DOHH2 (cell line): Measurements from ENCODE around the gene KIRREL3.

Experiments used
- H3F3A ChIP-seq: fragments of 200-600 bp; sonication (generic), shearing (Covaris generic); 2 replicates; pipeline ENCODE4 v1.6.0; 2016; ENCODE audit warnings: antibody characterized with exemption, mild to moderate bottlenecking; ENCODE audit not compliant: control insufficient read depth, insufficient read depth
- H3K27ac ChIP-seq: fragments of 200-600 bp; sonication (generic); 2 replicates; pipeline ENCODE4 v1.5.1; 2014; ENCODE audit warnings: low read depth, mild to moderate bottlenecking, low read length, moderate library complexity
- H3K27me3 ChIP-seq: fragments of 200-600 bp; sonication (generic); 2 replicates; pipeline ENCODE4 v1.6.1; 2014; ENCODE audit warnings: mild to moderate bottlenecking, low read length, mixed read lengths; ENCODE audit not compliant: control insufficient read depth
- H3K36me3 ChIP-seq: fragments of 200-600 bp; sonication (generic); 2 replicates; pipeline ENCODE4 v1.6.1; 2014; ENCODE audit warnings: mild to moderate bottlenecking, low read length, moderate library complexity, mixed read lengths; ENCODE audit not compliant: control insufficient read depth
- H3K4me1 ChIP-seq: fragments of 200-600 bp; sonication (generic); 2 replicates; pipeline ENCODE4 v1.6.1; 2014; ENCODE audit warnings: mild to moderate bottlenecking, low read length, mixed read lengths; ENCODE audit not compliant: control insufficient read depth
- H3K4me2 ChIP-seq: fragments of 200-600 bp; sonication (generic); 2 replicates; pipeline ENCODE4 v1.6.0; 2014; ENCODE audit warnings: mild to moderate bottlenecking, low read length, moderate library complexity
- H3K4me3 ChIP-seq: fragments of 200-600 bp; sonication (generic); 2 replicates; pipeline ENCODE4 v1.5.1; 2014; ENCODE audit warnings: mild to moderate bottlenecking, low read length, mixed read lengths
- H3K79me2 ChIP-seq: fragments of 200-600 bp; sonication (generic); 2 replicates; pipeline ENCODE4 v1.6.1; 2014; ENCODE audit warnings: mild to moderate bottlenecking, low read length, mixed read lengths; ENCODE audit not compliant: control insufficient read depth
- H3K9me2 ChIP-seq: fragments of 200-600 bp; sonication (generic); replicated peaks from 2 replicates; pipeline ENCODE4 v1.6.1; 2014; ENCODE audit warnings: mild to moderate bottlenecking, low read length, mixed read lengths; ENCODE audit not compliant: control insufficient read depth
- H3K9me3 ChIP-seq: fragments of 200-600 bp; sonication (generic); 2 replicates; pipeline ENCODE4 v1.6.1; 2014; ENCODE audit warnings: antibody characterized with exemption, low read length, mixed read lengths; ENCODE audit not compliant: control insufficient read depth, insufficient read depth
- H4K20me1 ChIP-seq: fragments of 200-600 bp; sonication (generic); 2 replicates; pipeline ENCODE4 v1.6.0; 2014; ENCODE audit warnings: low read depth, mild to moderate bottlenecking, antibody characterized with exemption, low read length, moderate library complexity; ENCODE audit not compliant: control insufficient read depth, insufficient read depth
- EZH2phosphoT487 ChIP-seq: fragments of 200-600 bp; sonication (generic); IDR thresholded peaks from 2 replicates; pipeline ENCODE4 v1.6.1; 2017; ENCODE audit warnings: borderline replicate concordance, mild to moderate bottlenecking, antibody characterized with exemption, low read length, moderate library complexity, mixed read lengths
- TF ChIP-seq, protein P1 (sequence below): fragments of 200-600 bp; sonication (generic); IDR thresholded peaks from one replicate; pipeline ENCODE4 v1.5.1; 2014; ENCODE audit warnings: antibody characterized with exemption, mild to moderate bottlenecking, low read depth, low read length; ENCODE audit not compliant: poor library complexity, severe bottlenecking

KIRREL3 gene

DNA sequence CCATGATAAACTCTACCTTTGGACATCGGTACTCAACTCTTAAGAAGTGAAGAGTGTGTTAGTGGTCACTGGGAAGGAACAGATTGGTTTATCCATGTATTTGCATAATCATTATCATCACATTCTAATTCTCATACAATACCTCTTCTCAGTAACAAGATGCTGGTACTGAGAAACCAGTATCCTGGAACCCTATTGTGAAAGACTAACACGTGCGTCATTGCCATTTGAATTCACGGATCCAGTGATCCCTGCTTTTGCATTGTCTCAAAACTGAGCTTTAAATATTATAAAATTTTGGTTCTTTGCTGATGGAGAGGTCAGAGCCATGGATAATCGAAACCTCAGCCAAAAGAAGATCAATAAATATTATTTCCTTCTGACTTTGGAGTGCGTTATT lies 35.2 kb downstream of the KIRREL3 start:
- Histone ChIP-seq H3K4me2 (no peak overlapping the region), H3K4me3 (no peak overlapping the region), H3K9me2 (no peaks in the 10 kb centered on the region), H3K36me3 (no peaks in the 10 kb centered on the region), H3K27me3 (peaks cover 22% of the 10 kb centered on the region), H3K79me2 (no peaks in the 10 kb centered on the region), H4K20me1 (no peaks in the 10 kb centered on the region), H3K9me3 (no peaks in the 10 kb centered on the region), H3K4me1 (no peaks in the 10 kb centered on the region), H3K27ac (no peak overlapping the region), H3F3A (no peaks in the 10 kb centered on the region)
- no peak for TF ChIP-seq EZH2phosphoT487
- TF ChIP-seq, protein P1, sequence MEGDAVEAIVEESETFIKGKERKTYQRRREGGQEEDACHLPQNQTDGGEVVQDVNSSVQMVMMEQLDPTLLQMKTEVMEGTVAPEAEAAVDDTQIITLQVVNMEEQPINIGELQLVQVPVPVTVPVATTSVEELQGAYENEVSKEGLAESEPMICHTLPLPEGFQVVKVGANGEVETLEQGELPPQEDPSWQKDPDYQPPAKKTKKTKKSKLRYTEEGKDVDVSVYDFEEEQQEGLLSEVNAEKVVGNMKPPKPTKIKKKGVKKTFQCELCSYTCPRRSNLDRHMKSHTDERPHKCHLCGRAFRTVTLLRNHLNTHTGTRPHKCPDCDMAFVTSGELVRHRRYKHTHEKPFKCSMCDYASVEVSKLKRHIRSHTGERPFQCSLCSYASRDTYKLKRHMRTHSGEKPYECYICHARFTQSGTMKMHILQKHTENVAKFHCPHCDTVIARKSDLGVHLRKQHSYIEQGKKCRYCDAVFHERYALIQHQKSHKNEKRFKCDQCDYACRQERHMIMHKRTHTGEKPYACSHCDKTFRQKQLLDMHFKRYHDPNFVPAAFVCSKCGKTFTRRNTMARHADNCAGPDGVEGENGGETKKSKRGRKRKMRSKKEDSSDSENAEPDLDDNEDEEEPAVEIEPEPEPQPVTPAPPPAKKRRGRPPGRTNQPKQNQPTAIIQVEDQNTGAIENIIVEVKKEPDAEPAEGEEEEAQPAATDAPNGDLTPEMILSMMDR = no peak

DNA sequence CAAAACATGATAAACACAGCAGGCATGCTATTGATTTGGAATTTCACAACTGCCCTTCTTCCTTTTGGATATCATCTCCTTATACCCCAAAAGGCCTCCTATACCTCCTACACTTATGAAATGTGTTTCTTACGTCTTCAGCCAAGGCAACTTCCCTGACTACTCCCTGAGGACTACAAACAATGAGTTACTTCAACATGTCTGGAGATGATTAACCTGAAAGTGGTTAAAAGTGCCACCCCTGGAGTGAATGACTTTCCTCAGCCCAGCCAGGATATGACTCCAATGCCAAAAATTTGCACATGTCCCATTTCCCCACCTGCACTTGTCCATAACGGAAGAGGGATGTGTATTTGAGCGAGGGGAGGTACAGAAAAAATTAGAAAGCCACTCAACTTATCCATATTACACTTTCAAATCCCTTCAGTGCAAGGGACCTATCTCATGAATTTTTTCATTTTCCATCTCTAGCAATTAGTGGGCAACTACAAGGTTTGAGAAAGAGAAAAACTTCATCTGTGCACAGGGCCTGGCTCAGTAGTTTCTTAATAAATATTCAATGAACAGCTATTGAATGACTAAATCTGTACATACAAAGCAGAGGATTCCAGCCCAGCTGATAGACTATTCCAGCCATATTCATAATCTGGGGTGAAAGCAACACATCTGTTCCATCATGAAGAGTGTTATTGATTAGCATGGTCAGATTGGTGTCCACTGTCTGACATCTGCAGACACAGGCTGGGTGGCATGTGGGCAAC lies 36.8 kb downstream of the KIRREL3 start:
- Histone ChIP-seq H3K4me3 (no peak overlapping the region), H3K9me3 (no peaks in the 10 kb centered on the region), H3K27me3 (peaks cover 11% of the 10 kb centered on the region), H4K20me1 (no peaks in the 10 kb centered on the region), H3K9me2 (no peaks in the 10 kb centered on the region), H3K36me3 (no peaks in the 10 kb centered on the region), H3K27ac (no peak overlapping the region), H3K79me2 (no peaks in the 10 kb centered on the region), H3K4me2 (no peak overlapping the region), H3K4me1 (no peaks in the 10 kb centered on the region), H3F3A (no peaks in the 10 kb centered on the region)
- TF ChIP-seq EZH2phosphoT487 = no peak
- TF ChIP-seq, protein P1 = no peak

DNA sequence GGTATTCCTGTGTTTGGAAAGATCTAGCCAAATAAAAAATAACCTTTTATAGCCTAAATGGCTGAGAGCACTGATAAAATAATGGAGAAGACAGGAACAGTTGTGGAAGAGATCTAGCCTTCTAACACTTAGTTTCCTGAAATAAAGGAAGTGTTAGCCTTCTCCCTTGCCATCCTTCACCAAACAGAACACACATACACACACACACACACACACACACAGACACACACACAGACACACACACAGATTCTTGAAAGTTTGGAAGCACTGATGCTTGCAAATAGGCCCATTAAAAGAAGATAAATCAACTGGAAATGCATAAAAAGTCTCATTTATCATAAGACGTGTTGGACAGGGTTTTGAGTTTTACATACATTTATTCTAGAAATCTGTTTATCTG lies 37.5 kb downstream of the KIRREL3 start:
- Histone ChIP-seq H3K9me3 (no peaks in the 10 kb centered on the region), H3K4me3 (no peak overlapping the region), H3K4me1 (no peaks in the 10 kb centered on the region), H3K36me3 (no peaks in the 10 kb centered on the region), H3K27me3 (peaks cover 4% of the 10 kb centered on the region; the same call in 1 of the 2 replicates), H3K27ac (no peak overlapping the region), H3K4me2 (no peak overlapping the region), H3K9me2 (no peaks in the 10 kb centered on the region), H4K20me1 (no peaks in the 10 kb centered on the region), H3F3A (no peaks in the 10 kb centered on the region), H3K79me2 (no peaks in the 10 kb centered on the region)
- TF ChIP-seq, protein P1 = no peak
- no peak for TF ChIP-seq EZH2phosphoT487
